Pancreas (tissue), 10 donors: ENCODE measurements around the gene SMOC2. TPM values are rescaled to one million over a fixed set of nuclear protein-coding genes. Genes with fewer than 3 reads are reported as not detected.

ENCODE experiments used
- ATAC-seq, 4 donors: fragments of 200-7000 bp; cut with Tn5 transposase; one replicate each; pipeline versions ENCODE4 v1.8.0 to v1.9.1; 2020; ENCODE audit warnings: mild to moderate bottlenecking in 4 of 4, moderate library complexity in 4 of 4
- DNase-seq, 6 donors: peaks; one replicate each; pipeline ENCODE4 v3.0.0-alpha.2; 2020
- FAIRE-seq: peaks from 2 replicates; lab custom pipeline; 2012; peaks lifted over from hg19 to GRCh38; lab: Jason Lieb, UNC
- H3K27ac ChIP-seq, 4 donors: fragments of 200-600 bp; sonication (generic); 1 replicate in 3 of 4; 2 replicates in 1 of 4; pipeline versions ENCODE4 v1.5.0 to v1.8.0; 2020
- H3K27me3 ChIP-seq, 4 donors: fragments of 200-600 bp; one replicate each; pipeline ENCODE4 v1.8.0; 2021
- H3K36me3 ChIP-seq, 3 donors: fragments of 200-600 bp; sonication (generic) in 1 of 3; one replicate each; pipeline versions ENCODE4 v1.5.0 to v1.8.0; 2020 to 2021
- H3K4me1 ChIP-seq, 3 donors: fragments of 200-600 bp; one replicate each; pipeline ENCODE4 v1.8.0; 2021
- H3K4me3 ChIP-seq, 4 donors: fragments of 200-600 bp; sonication (generic) in 2 of 4; one replicate each; pipeline versions ENCODE4 v1.5.0 to v1.8.0; 2020 to 2021
- H3K9me3 ChIP-seq, 4 donors: fragments of 200-600 bp; one replicate each; pipeline ENCODE4 v1.8.0; 2021
- WGBS, 2 donors: extraction: QIAGEN DNeasy Blood & Tissue Kit; methylation state at CpG; one replicate each; pipeline ENCODE4 v1.1.7; 2013; 5-methylcytosine and 5-hydroxymethylcytosine counted together
- intact Hi-C, 3 donors: fragments of 100-400 bp; cut with DNase I; formaldehyde crosslinking; loops; one replicate each; pipeline versions ENCODE4 v1.11.1 to v1.14.2; 2022
- polyA plus RNA-seq, 2 donors: library from polyadenylated mRNA; stranded (reverse); fragments of 200-250 nt; gene quantifications; one replicate each; pipeline ENCODE4 v1.2.3, GENCODE V29; 2013
- total RNA-seq, 6 donors: library from RNA; stranded (reverse); fragmentation: NEBNext Ultra II Directional in 4 of 6; extraction: Animal tissue kit (Norgen Biotek cat#: 25700) in 4 of 6; gene quantifications; one replicate each; pipeline versions ENCODE4 v1.2.1 to v1.2.4, GENCODE V29; 2021 to 2023
- TF ChIP-seq, protein P1 (sequence below), 4 donors: fragments of 200-600 bp; sonication (generic) in 3 of 4; IDR thresholded peaks; one replicate each; pipeline versions ENCODE4 v1.5.0 to v1.8.0; 2021; ENCODE audit warnings: antibody characterized with exemption in 4 of 4
- donor health status: healthy with polysubstance abuse.
- donor health status: DM: no; HTN: no; CAD: no; lungs with moderate emphysema.
- donor health status: DM: no; HTN: no; CAD: no.
- donor health status: control.
- donor health status: control.
- donor health status: Bipolar disorder and iron deficiency.
- donor health status: DM: yes; HTN: yes; CAD: no.
- donor health status: DM: no; HTN: no; CAD: no.
- donor health status: DM: no; HTN: no; CAD: no.
- donor health status: DM: yes; HTN: yes; CAD: no.

Gene SMOC2
- total and polyA plus RNA-seq, 8 donors, result 2.5 to 18.4 (median 6.5) TPM

DNA sequence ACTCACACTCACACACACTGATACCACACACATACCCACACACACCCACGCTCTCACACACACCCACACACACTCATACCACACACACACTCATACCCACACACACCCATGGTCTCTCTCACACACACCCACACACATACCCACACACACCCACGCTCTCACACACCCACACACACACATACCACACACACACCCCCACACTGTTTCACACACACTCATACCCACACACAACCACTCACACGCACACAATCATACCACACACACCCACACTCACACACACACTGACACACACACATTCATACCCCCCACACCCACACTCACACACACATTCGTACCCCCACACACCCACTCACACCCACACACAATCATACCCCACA lies 158.1 kb downstream of the SMOC2 start:
- Histone ChIP-seq H3K27ac (no peak overlapping the region), H3K27me3 (no peaks in the 10 kb centered on the region), H3K4me3 (no peak overlapping the region), H3K4me1 (no peaks in the 10 kb centered on the region), H3K9me3 (no peaks in the 10 kb centered on the region), H3K36me3 (no peaks in the 10 kb centered on the region)
- ATAC-seq, result no peak
- DNase-seq, result no peak
- TF ChIP-seq, protein P1, sequence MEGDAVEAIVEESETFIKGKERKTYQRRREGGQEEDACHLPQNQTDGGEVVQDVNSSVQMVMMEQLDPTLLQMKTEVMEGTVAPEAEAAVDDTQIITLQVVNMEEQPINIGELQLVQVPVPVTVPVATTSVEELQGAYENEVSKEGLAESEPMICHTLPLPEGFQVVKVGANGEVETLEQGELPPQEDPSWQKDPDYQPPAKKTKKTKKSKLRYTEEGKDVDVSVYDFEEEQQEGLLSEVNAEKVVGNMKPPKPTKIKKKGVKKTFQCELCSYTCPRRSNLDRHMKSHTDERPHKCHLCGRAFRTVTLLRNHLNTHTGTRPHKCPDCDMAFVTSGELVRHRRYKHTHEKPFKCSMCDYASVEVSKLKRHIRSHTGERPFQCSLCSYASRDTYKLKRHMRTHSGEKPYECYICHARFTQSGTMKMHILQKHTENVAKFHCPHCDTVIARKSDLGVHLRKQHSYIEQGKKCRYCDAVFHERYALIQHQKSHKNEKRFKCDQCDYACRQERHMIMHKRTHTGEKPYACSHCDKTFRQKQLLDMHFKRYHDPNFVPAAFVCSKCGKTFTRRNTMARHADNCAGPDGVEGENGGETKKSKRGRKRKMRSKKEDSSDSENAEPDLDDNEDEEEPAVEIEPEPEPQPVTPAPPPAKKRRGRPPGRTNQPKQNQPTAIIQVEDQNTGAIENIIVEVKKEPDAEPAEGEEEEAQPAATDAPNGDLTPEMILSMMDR (IDR thresholded peaks at IDR 0.05), result no peak
- 66 to 76% methylated on average over 4 of the region's 4 CpGs for WGBS, 2 donors
- intact Hi-C loops, result no loop called here
- FAIRE-seq, result no peak

DNA sequence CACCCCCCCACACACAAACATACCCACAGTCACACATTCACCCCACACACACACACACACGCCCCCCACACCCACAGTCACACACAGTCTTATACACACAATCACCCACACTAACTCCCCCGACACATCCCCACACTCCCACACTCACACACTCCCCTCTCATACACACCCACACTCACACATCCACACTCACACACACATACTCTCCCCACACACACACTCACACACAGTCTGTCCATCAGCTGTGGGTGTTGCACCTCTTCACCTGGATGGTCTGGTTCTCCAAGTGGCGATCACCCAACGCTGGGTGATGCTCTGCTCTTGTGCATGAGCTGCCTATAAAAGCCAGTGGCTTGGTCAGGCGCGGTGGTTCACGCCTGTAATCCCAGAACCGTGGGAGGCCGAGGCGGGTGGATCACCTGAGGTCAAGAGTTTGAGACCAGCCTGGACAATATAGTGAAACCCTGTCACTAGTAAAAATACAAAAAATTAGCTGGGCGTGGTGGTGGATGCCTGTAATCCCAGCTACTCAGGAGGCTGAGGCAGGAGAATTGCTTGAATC lies 158.9 kb downstream of the SMOC2 start:
- H3K4me3 ChIP-seq, result no peak overlapping the region
- DNase-seq (no peak), ATAC-seq (no peak), FAIRE-seq (no peak)
- TF ChIP-seq, protein P1 (IDR thresholded peaks at IDR 0.05), result no peak
- no peaks in the 10 kb centered on the region for H3K27me3 ChIP-seq
- 92 to 96% methylated on average over 11 of the region's 11 CpGs for WGBS, 2 donors
- H3K9me3 ChIP-seq, result no peaks in the 10 kb centered on the region
- intact Hi-C loops, result no loop called here
- no peaks in the 10 kb centered on the region for H3K4me1 ChIP-seq
- H3K36me3 ChIP-seq, result no peaks in the 10 kb centered on the region
- no peak overlapping the region for H3K27ac ChIP-seq

DNA sequence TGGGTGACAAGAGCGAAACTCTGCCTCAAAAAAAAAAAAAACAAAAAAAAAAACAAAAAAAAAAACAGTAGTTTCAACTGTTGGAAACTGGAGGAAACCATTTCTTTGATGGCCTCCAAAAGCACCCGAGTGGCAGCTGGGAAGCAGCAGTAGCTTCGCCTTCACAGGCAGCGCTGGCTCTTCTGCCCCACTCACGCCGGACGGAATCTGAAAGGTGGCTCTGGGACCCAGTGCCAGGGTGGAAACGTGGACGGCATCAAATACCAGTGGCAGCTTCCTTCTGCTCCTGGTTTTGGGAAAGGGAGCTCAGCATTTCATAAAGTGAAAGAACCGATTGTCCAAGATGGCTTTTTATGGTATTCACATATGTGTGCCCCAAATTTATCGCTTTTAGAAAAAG lies 159.4 kb downstream of the SMOC2 start:
- FAIRE-seq, result no peak
- Histone ChIP-seq H3K27ac (no peak overlapping the region), H3K9me3 (no peaks in the 10 kb centered on the region), H3K27me3 (no peaks in the 10 kb centered on the region), H3K36me3 (no peaks in the 10 kb centered on the region), H3K4me1 (no peaks in the 10 kb centered on the region), H3K4me3 (no peak overlapping the region)
- TF ChIP-seq, protein P1 (IDR thresholded peaks at IDR 0.05), result no peak
- ATAC-seq, result no peak
- no peak for DNase-seq
- intact Hi-C loops, result no loop called here
- WGBS, 2 donors, result 91 to 93% methylated on average over 11 of the region's 11 CpGs

DNA sequence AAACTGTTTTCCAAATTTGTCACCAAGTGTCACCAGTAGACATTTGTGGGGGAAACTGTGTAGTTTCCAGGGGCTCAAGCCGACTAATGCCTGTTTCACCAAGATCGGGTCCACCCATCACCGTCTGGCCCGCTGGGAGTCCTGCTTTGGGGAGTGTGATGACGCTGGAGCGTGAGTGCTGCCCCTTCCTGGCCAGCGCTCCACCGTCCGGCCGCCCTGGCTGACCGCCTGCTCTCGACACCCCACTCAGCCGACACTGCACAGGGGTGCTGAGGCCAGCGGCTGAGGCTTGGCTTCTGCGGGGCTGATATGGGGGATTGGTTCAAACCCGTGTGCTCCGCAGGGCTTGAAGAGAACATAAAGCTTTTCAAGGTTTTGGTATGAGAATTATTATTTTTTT lies 160.1 kb downstream of the SMOC2 start:
- intact Hi-C loops, result no loop called here
- ATAC-seq, result no peak
- H3K27me3 ChIP-seq, result no peaks in the 10 kb centered on the region
- no peak for DNase-seq
- H3K9me3 ChIP-seq, result no peaks in the 10 kb centered on the region
- TF ChIP-seq, protein P1 (IDR thresholded peaks at IDR 0.05), result no peak
- H3K36me3 ChIP-seq, result no peaks in the 10 kb centered on the region
- no peak overlapping the region for H3K4me3 ChIP-seq
- FAIRE-seq, result no peak
- no peak overlapping the region for H3K27ac ChIP-seq
- H3K4me1 ChIP-seq, result no peaks in the 10 kb centered on the region
- WGBS, 2 donors, result 82 to 89% methylated on average over 17 of the region's 17 CpGs

DNA sequence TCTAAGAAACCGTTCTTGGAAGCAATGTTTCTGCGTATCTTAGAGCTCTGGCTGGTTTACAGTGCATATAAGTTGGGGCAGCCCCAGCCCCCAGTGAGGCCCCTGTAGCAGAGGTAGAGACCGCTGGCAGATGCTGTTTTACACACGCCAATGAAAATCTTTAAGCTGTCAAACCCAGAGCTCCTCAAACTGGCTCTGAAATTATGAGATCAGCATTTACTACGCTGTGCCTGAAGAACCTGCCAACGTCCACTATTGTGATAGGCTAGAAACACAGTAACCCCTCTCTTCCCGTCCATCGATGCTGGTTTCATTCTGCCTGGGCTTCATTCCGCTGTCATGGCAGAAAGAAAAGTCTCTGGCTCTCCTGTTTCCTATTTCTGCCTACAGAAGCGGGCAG lies 160.6 kb downstream of the SMOC2 start:
- FAIRE-seq (no peak), ATAC-seq (no peak), DNase-seq (no peak)
- intact Hi-C loops, result no loop called here
- Histone ChIP-seq H3K27me3 (no peaks in the 10 kb centered on the region), H3K4me1 (no peaks in the 10 kb centered on the region), H3K4me3 (no peak overlapping the region), H3K9me3 (no peaks in the 10 kb centered on the region), H3K27ac (no peak overlapping the region), H3K36me3 (no peaks in the 10 kb centered on the region)
- 55 to 56% methylated on average over 10 of the region's 10 CpGs for WGBS, 2 donors
- TF ChIP-seq, protein P1 (IDR thresholded peaks at IDR 0.05), result no peak
